H1 (cell line): Measurements from ENCODE around the gene TRIM65.

ENCODE experiments used
- BCL11A ChIP-seq, 2 experiments: IDR thresholded peaks; one replicate each; pipeline ENCODE4 v1.6.1; 2011; ENCODE audit warnings: low read depth in 2 of 2, low read length in 2 of 2, mild to moderate bottlenecking in 2 of 2
- BRCA1 ChIP-seq: IDR thresholded peaks from 2 replicates; pipeline ENCODE4 v1.6.1; 2012; ENCODE audit warnings: low read depth, low read length, improper control_type of control experiment
- CEBPB ChIP-seq: IDR thresholded peaks from 2 replicates; pipeline ENCODE4 v1.6.1; 2012; ENCODE audit warnings: low read depth, low read length
- CHD2 ChIP-seq: IDR thresholded peaks from 2 replicates; pipeline ENCODE4 v1.6.1; 2012; ENCODE audit warnings: low read length, improper control_type of control experiment
- CTCF ChIP-seq, 3 experiments: IDR thresholded peaks; 1 replicate in 2 of 3; 2 replicates in 1 of 3; pipeline versions ENCODE4 v1.5.1 to v1.6.1; 2011; ENCODE audit warnings: low read length in 3 of 3, mild to moderate bottlenecking in 3 of 3, inconsistent platforms in 2 of 3, low read depth in 1 of 3, moderate library complexity in 1 of 3; ENCODE audit not compliant: insufficient read depth in 1 of 3; ENCODE audit errors: control extremely low read depth in 1 of 3
- EP300 ChIP-seq, 2 experiments: IDR thresholded peaks; 1 replicate in 1 of 2; 2 replicates in 1 of 2; pipeline ENCODE4 v1.6.1; 2011 to 2012; ENCODE audit warnings: low read depth in 2 of 2, low read length in 2 of 2, mild to moderate bottlenecking in 2 of 2, borderline replicate concordance in 1 of 2, inconsistent platforms in 1 of 2, moderate library complexity in 1 of 2
- GABPA ChIP-seq: IDR thresholded peaks from 2 replicates; pipeline ENCODE4 v1.6.1; 2011; ENCODE audit warnings: mild to moderate bottlenecking, low read length, moderate library complexity, borderline replicate concordance; ENCODE audit not compliant: insufficient read depth
- POLR2A ChIP-seq, 2 experiments: IDR thresholded peaks; 1 replicate in 1 of 2; 2 replicates in 1 of 2; pipeline ENCODE4 v1.6.1; 2011; ENCODE audit warnings: low read depth in 2 of 2, low read length in 2 of 2, mild to moderate bottlenecking in 2 of 2; ENCODE audit errors: control extremely low read depth in 1 of 2
- SIN3A ChIP-seq, 2 experiments: IDR thresholded peaks in 1 of 2; conservative IDR thresholded peaks in 1 of 2; 2 replicates each; pipeline ENCODE4 v1.6.1; 2011 to 2012; ENCODE audit warnings: low read length in 2 of 2, improper control_type of control experiment in 1 of 2, low read depth in 1 of 2, mild to moderate bottlenecking in 1 of 2
- SP1 ChIP-seq: IDR thresholded peaks from 2 replicates; pipeline ENCODE4 v1.6.1; 2011; ENCODE audit warnings: low read depth, low read length
- SP2 ChIP-seq: IDR thresholded peaks from 2 replicates; pipeline ENCODE4 v1.6.1; 2012; ENCODE audit warnings: mild to moderate bottlenecking, low read length, inconsistent platforms
- SRF ChIP-seq: IDR thresholded peaks from 2 replicates; pipeline ENCODE4 v1.6.1; 2011; ENCODE audit warnings: mild to moderate bottlenecking, low read depth, low read length, moderate library complexity
- SUZ12 ChIP-seq: fragments of 200-600 bp; sonication (generic); IDR thresholded peaks from 2 replicates; pipeline ENCODE4 v1.6.1; 2012; ENCODE audit warnings: mild to moderate bottlenecking, inconsistent platforms, low read length, moderate library complexity, mixed read lengths
- TF ChIP-seq, protein P1 (sequence below): IDR thresholded peaks from 2 replicates; pipeline ENCODE4 v1.6.1; 2011; ENCODE audit warnings: low read length, improper control_type of control experiment

GRCh38 chr17:75937652-75938051 is 40.9 kb upstream of the TRIM65 start:
- TF ChIP-seq CHD2 (no peak), SP1 (no peak), SP2 (no peak), SUZ12 (no peak), CTCF (IDR thresholded peaks at IDR 0.05; ENCODE audit: control extremely low read depth in 1 of 3, insufficient read depth in 1 of 3, low read depth in 1 of 3, low read length in 3 of 3) (no peak), POLR2A (IDR thresholded peaks at IDR 0.05; ENCODE audit: control extremely low read depth in 1 of 2, low read depth in 2 of 2, low read length in 2 of 2) (no peak), GABPA (no peak), EP300 (IDR thresholded peaks at IDR 0.05; ENCODE audit: borderline replicate concordance in 1 of 2, low read depth in 2 of 2, low read length in 2 of 2) (no peak), SIN3A (conservative IDR thresholded peaks at IDR 0.05 in 1 of 2, IDR thresholded peaks at IDR 0.05 in 1 of 2; ENCODE audit: low read depth in 1 of 2, low read length in 2 of 2) (no peak), BRCA1 (no peak), CEBPB (no peak), BCL11A (IDR thresholded peaks at IDR 0.05; ENCODE audit: low read depth in 2 of 2, low read length in 2 of 2) (no peak), SRF (no peak)
- TF ChIP-seq, protein P1, sequence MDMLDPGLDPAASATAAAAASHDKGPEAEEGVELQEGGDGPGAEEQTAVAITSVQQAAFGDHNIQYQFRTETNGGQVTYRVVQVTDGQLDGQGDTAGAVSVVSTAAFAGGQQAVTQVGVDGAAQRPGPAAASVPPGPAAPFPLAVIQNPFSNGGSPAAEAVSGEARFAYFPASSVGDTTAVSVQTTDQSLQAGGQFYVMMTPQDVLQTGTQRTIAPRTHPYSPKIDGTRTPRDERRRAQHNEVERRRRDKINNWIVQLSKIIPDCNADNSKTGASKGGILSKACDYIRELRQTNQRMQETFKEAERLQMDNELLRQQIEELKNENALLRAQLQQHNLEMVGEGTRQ, result no peak
